HG02970 (cell line): Measurements from ENCODE around the gene TYRO3.

Experiments
- ATAC-seq: cut with Tn5 transposase; IDR thresholded peaks from one replicate; pipeline ENCODE4 v1.9.1; 2021; ENCODE audit warnings: mild to moderate bottlenecking, moderate library complexity, moderate number of reproducible peaks; ENCODE audit not compliant: unreplicated experiment, low FRiP score

Gene TYRO3

DNA sequence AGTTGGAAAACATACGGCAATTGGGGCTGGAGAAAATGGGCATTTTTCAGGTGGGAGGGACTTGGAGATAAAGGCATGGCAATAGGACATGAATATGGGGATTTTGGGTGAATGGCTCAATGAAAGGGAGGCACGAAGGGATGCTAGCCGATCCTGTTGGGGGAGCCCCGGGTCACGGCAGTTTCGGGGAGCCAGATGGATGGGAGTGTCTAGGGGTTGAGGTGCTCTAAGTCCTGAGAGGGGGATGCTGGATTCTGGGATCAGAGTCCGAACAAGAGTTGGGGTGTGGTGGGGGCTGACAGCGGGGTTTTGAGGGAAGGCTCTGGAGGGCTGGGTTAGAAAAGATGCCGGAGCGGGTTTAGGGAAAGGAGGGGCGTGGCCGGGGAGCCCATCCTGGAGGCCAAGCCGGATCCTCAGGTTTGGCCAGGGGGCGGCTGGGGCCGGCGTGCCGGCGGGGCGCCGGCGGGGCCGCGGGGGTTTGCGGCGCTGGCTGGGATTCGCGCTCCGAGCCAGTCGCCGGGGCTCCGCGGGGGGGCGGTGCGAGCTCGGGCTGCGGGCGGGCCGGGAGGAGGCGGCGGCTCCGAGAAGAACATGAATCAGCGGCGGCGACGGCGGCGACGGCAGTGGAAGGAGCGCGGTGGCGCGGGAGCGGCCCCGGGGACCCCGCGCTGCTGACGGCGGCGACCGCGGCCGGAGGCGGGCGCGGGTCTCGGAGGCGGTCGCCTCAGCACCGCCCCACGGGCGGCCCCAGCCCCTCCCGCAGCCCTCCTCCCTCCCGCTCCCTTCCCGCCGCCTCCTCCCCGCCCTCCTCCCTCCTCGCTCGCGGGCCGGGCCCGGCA lies at the start of gene TYRO3:
TYRO3 (plus strand) TSS at position 813 of the 839 bp plus-strand sequence. CDS start 46 bp downstream, outside the sequence.
- ATAC-seq: no peak

DNA sequence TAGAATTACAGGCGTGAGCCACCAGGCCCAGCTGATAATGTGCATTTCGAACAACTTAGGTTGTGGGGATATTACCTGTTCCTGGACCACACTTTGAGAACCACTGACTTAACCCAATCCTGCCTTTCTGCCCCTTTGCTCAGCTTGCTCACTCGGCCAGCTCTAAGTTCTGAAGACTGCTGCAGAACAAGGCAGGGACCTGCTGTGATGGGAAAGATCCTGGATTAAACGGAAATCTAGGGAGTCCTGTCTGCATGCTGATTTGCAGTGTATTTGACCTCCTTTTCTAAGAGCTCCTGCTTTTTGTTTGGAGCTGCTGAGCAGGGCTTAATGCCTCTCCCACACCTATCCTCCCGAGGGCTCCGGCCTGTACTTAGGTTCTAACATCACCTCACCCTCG lies 48.3 kb upstream of the TYRO3 start:
- no peak for ATAC-seq

DNA sequence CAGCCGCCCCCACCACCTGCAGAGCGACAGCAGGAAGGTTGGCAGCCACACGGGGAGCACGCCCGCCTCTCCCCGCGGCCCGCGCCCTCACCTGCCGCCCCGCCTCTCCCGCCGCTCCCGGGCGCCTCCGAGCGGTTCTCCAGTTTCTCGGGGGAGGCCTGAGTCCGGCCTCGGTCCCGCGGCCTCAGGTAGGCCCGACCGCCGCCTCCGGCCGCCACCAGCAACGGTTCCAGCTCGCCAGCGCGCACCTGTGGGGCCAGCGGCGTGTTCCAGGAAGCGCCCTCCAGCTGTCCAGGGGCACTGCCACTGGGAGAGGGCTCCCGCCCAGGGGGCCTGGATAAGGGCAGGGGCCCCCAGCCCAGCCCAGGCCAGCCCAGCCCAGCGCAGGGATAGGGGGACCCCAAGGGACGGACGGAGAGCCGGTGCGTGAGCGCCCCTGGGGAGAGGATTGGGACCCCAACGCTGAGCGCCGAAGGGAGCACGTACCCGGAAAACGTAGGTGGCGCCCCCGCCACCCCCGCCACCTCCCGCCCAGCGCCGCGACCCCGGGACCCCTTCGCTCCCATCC lies 47.6 kb upstream of the TYRO3 start:
- ATAC-seq: no peak

GRCh38 chr15:41511899-41512369 lies 47.1 kb upstream of the TYRO3 start:
- no peak for ATAC-seq

GRCh38 chr15:41512512-41512939 lies 46.5 kb upstream of the TYRO3 start:
- ATAC-seq: no peak

- ATAC-seq: no peak
Observed at GRCh38 chr15:41512940-41513505, 46.0 kb upstream of the TYRO3 start.

- no peak for ATAC-seq
Observed at GRCh38 chr15:41513506-41514227, 45.3 kb upstream of the TYRO3 start, which contains the start of gene LTK. TSS of gene LTK (minus strand) at chr15:41513827. CDS start at chr15:41513709, 118 bp downstream.

DNA sequence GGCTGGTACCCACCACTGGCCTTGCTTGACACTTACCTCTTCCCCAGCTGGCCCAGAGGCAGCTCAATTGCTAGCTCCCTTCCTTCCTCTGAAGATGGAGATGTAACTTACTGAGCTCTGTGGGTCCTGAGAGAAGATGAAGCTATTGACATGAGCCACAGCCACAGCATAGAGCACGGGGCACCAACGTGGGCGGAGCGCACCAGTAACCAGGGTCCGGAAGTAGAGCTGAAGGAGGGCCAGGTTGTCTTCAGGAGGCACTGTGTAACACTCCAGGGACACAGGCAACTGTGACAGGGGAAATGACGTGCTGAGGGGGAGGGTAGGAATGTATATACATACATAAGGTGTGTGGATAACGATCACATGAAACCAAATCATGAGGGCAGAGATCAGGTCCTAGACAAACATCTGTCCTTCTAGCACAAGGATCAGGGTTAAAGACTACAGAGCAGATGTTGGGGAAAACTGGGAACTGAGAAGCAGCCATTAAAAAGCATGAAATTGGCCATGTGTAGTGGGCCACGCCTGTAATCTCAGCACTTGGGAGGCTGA lies 41.0 kb upstream of the TYRO3 start:
- no peak for ATAC-seq

- no peak for ATAC-seq
Observed at GRCh38 chr15:41520636-41521035, 38.4 kb upstream of the TYRO3 start.

GRCh38 chr15:41521614-41522013 lies 37.4 kb upstream of the TYRO3 start:
- ATAC-seq: no peak

GRCh38 chr15:41523097-41523496 lies 35.9 kb upstream of the TYRO3 start:
- ATAC-seq: no peak

- ATAC-seq: no peak
Observed at GRCh38 chr15:41530363-41530956, 28.6 kb upstream of the TYRO3 start.

GRCh38 chr15:41535544-41535943 lies 23.5 kb upstream of the TYRO3 start:
- no peak for ATAC-seq

DNA sequence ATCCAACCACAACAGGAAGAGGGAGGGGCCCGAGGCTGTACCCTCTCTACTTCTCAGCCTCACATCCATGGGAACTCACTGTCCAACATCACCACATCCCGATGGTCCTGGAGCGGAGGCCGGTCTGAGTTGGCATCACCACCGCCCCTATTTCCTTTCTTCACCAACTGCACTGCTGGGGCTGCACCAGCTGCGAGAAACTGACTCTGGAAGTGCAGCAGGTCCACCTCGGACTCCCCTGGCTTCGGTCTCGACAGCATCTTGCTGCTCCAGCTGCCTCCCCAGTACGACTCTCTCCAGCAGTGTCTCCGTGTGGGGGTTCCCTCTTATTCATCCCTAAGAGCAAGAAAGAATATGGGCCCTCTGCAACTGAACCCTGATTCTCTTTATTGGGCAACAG lies 22.1 kb upstream of the TYRO3 start:
- no peak for ATAC-seq

DNA sequence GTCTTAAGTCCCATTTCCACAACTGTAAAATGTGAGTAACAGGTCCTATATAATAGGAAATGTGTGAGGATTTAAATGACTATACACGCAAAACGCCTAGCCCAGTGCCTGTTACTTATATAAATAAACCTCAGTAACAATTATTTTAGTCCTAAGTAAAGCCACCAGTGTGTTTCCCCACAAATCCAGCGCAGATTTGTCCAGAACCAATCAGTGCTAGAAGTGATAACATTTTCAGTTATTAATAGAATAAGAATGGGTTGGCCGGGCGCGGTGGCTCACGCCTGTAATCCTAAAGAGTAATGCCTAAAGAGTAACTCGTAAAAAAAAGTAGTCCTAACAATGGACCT lies 15.5 kb upstream of the TYRO3 start:
- no peak for ATAC-seq

DNA sequence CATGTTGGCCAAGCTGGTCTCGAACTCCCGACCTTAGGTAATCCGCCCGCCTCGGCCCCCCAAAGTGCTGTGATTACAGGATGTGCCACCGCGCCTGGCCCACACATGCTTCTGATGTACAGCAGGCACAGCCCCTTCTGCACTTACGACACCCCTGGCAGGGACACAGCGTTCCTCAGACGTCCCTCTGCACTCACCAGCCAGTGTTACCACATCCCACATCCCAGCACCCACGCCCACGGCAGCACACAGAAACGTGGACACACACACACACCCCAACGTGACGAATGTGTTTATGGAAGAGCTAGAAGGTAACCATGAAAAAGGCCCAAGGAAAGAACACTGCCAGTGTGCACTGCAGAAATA lies 14.4 kb upstream of the TYRO3 start:
- no peak for ATAC-seq

- ATAC-seq: no peak
Observed at GRCh38 chr15:41545218-41545617, 13.8 kb upstream of the TYRO3 start.

DNA sequence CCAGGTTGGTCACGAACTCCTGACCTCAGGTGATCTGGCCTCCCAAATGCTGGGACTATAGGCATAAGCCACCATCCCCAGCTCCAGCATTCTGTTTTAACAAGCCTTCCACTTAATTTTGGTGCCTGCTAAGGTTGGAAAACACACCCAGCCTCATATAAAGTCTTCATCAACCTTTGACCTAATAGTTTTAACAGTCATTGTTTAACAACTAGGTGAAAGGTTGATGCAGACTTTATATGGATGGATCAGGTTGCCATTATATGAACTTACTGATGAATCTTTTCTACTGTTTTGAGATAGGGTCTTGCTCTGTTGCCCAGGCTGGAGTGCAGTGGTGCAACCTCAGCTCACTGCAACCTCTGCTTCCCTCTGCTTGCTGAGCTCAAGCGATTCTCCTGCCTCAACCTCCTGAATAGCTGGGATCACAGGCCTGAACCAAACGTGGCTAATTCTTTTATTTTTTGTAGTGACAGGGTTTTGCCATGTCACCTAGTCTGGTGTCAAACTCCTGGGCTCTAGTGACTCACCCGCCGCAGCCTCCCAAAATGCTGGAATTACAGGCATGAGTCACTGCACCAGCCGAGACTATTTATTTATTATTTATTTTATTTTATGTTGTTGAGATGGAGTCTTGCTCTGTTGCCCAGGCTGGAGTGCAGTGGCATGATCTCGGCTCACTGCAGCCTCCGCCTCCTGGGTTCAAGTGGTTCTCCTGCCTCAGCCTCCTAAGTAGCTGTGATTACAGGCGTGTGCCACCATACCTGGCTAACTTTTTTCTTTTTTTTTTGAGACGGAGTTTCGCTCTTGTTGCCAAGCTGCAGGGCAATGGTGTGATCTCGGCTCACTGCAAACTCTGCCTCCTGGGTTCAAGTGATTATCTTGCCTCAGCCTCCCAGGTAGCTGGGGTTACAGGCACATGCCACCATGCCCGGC lies 11.9 kb upstream of the TYRO3 start:
- ATAC-seq: no peak

DNA sequence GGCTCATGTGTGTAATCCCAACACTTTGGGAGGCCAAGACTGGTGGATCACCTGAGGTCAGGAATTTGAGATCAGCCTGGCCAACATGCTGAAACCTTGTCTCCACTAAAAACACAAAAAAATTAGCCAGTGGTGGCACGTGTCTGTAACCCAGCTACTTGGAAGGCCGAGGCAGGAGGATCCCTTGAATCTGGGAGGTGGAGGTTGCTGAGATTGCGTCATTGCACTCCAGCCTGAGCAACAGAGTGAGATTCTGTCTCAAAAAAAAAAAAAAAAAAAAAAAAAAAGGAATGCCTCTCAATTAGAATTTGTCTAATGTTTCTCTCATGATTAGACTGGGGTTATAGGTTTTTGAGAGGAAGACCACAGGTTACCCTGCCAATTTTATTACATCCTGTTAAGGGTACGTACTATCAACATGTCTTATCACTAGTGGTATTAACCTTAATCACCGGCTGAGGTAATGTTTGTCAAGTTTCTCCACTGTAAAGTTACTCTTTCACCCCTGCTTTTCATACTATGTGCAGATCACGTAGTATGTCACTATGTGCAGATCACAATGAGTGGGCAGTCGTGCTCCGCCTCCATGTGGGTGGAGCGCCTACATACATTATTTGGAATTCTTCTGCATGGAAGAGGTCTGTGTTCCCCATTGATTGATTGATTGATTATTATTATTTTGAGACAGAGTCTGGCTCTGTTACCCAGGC lies 8.8 kb upstream of the TYRO3 start:
- no peak for ATAC-seq
